ENCODE measurements around the gene PIK3CD.
"Not testable (repeated sequence)": the region's sequence is repeated elsewhere in the genome, so short reads cannot be mapped to it uniquely, and the experiment has no call there.

The PIK3CD gene

DNA sequence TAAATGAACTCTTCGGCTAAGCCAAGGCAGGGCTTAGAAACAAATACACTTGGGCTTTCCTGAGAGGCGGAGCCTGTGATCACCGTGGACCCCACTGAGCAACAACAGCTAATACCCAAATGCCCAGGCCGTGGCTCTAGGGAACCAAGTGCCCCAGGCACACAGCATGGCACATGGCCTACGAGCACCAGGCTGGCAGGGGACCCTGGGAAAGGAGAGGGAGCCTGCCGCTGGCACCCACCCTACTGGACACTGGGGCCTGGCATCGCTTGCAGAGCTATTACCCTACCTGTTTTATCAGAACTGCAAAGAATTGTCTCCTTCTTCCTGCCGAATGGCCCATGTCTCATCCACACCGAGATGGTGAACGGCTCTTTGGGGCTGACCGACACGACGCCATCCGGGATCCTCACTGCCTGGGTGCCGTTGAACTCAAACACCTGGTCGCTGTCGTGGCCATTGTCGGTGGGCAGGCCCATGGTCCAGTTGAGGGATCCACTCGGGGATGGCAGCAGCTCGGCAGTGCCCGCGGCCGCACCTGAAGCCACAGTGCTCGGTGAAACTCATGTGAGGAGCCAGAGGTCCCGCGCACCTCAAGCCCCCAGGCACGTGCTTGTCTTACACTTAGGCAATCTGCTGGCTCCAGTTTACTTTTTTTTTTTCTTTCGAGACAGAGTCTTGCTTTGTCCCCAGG is 92.7 kb downstream of the PIK3CD start:
- no peak for DNase-seq

- no peak for DNase-seq
Measured at GRCh38 chr1:9746211-9746610, 94.7 kb downstream of the PIK3CD start.

- DNase-seq = no peak
Measured at GRCh38 chr1:9746651-9747050, 95.1 kb downstream of the PIK3CD start.

DNA sequence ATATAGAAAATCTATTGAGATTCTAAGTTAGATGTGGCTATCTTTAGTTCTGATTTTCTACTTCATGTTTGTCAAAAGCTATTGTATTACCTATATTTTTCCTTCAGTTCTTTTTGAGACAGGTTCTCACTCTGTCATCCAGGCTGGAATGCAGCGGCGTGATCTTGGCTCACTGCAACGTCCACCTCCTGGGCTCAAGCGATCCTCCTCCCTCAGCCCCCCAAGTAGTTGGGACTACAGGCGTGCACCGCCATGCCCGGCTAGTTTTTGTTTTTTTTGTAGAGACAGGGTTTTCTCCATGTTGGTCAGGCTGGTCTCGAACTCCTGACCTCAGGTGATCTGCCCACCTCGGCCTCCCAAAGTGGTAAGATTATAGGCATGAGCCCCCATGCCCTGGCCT is 96.9 kb downstream of the PIK3CD start:
- DNase-seq = not testable (repeated sequence)

DNA sequence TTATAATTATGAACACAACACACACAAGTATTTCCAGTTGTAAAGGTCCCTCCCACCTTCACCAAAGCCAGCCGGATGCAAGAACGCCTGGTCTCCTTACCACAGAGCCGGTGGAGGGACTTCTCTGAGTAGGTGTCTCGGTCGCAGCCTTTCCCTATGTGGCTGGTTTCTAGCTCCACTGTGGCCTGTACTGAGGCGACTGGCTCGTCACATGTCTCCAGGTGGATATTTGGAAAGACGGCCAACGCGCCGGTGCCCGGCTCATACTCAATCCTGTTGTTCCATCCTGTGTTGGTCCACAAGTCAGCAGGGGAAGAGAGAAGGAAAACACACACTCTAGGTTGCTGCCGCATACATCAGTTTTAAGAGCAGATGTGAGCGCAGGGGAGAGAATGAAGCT is 97.8 kb downstream of the PIK3CD start:
- no peak for DNase-seq

DNA sequence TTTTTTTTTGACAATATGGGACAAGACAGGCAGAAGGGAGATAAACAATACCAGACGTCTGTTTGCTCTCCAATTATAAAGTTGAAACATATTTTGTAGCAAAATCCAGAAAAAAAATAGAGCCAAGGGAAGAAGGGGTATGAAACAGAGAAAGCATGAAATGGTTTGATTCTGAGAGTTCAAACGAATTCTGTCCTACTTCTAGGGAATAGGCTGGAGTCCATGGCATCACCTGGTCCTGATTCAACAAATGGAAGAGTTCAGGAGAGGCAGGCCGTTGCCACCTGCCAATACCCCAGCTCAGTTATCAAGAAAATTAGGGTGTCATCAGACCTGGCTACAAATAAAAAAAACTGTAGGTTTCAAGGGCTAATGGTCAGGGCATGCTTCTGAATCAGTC is 100.4 kb downstream of the PIK3CD start:
- DNase-seq = no peak

DNA sequence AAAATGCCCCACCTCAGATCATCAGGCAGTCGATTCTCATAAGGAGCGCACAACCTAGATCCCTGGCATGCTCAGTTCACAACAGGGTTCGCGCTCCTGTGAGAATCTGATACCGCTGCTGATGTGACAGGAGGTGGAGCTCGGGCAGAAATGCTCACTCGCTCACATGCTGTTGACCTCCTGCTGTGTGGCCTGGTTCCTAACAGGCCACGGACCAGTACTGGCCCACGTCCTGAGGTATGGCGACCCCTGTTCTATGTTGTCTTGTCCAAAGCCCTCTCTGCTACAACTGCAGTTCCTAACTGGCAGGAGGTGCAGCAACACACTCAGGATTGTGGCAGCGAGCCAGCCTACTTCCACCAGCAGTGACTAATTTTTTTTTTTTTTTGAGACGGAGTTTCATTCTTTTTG is 101.6 kb downstream of the PIK3CD start:
- no peak for DNase-seq

- no peak for DNase-seq
Measured at GRCh38 chr1:9755441-9755995, 104.0 kb downstream of the PIK3CD start.

DNA sequence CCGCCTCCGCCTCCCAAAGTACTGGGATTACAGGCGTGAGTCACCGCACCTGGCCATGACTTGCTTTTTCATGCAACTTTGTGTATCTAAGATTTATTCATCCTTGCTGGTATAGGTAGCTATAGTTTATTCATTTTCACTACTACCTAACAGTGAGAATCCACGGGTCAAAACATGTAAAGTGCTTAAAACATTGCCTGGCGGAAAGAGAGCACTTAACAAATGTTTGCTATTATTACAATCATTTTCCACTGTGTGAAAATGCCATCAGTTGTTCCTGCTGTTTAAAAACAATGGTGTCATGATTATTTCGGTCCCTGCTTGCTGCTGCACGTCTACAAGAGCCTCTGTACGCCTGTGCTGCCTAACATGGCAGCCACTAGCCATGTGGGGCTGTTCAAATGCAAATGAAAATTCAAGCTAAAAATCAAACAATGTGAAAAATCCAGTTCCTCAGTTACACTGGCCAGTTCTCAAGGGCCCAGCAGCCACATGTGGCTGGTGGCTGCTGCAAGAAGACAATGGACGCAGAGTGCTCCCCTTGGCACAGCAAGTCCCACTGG is 107.1 kb downstream of the PIK3CD start:
- DNase-seq = no peak

GRCh38 chr1:9759939-9760338 is 108.4 kb downstream of the PIK3CD start:
- no peak for DNase-seq

GRCh38 chr1:9760824-9761223 is 109.3 kb downstream of the PIK3CD start:
- DNase-seq = no peak

DNA sequence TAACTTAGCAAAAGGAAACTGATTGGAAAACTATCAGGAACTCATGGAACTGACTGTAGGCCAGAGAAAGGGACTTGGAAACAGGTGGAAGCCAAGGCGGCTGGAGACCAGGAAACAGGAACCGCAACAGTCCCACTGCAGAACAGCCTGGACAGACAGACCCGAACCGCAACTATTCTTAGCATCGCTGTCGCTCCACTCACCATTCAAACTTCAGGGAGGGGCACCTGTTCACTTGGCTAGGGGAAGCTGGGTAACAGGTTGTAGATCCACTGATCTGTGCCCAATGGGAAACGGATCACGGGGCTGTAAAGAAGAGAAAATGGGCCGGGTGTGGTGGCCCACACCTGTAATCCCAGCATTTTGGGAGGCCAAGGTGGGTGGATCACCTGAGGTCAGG is 110.3 kb downstream of the PIK3CD start:
- DNase-seq = no peak

DNA sequence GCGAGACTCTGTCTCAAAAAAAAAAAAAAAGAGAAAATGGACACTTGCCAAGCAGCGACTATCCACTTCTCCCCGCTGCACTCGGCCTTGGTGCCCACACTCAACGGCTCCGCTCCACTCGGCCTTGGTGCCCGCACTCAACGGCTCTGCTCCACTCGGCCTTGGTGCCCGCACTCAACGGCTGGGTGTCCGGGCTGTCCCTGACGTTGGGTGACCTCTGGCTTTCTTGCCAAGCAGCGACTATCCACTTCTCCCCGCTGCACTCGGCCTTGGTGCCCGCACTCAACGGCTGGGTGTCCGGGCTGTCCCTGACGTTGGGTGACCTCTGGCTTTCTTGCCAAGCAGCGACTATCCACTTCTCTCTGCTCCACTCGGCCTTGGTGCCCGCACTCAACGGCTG is 110.9 kb downstream of the PIK3CD start:
- not testable (repeated sequence) for DNase-seq

DNA sequence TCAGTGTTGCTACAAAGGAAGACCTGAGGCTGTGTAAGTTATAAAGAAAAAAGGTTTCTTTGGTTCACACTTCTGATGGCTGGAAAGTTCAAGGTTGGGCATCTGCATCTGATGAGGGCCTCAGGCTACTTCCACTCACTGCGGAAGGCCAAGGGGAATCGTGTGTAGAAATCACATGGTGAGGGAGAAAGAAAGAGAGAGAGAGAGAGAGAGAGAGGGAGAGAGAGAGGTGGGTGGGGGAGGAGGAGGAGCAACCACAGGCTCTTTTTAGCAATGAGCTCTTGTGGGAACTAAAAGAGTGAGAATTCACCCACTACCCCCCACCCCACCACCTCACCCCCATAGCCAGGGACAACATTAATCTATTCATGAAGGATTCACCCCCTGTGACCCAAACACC is 112.4 kb downstream of the PIK3CD start:
- DNase-seq = no peak

DNA sequence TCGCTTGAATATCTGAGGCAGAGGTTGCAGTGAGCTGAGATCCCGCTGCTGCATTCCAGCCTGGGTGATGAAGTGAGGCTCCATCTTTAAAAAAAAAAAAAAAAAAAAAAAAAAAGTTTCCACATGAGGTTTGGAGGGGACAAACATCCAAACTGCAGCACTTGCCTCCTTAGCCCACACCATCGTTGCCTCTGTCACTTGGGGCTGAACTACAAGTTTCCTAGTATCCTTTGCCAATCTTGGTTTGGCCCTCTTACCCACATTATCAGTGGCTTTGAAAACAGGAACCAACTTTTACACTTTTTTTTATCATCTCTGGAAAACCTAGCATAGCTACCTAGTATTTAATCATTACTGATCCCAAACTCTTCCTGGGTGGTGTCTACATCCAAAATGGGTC is 113.0 kb downstream of the PIK3CD start:
- no peak for DNase-seq

GRCh38 chr1:9766759-9767442 is 115.4 kb downstream of the PIK3CD start:
- DNase-seq = no peak

GRCh38 chr1:9767964-9768668 is 116.6 kb downstream of the PIK3CD start:
- DNase-seq = no peak

GRCh38 chr1:9768983-9769382 is 117.5 kb downstream of the PIK3CD start:
- no peak for DNase-seq

GRCh38 chr1:9770298-9770697 is 118.8 kb downstream of the PIK3CD start:
- no peak for DNase-seq

DNA sequence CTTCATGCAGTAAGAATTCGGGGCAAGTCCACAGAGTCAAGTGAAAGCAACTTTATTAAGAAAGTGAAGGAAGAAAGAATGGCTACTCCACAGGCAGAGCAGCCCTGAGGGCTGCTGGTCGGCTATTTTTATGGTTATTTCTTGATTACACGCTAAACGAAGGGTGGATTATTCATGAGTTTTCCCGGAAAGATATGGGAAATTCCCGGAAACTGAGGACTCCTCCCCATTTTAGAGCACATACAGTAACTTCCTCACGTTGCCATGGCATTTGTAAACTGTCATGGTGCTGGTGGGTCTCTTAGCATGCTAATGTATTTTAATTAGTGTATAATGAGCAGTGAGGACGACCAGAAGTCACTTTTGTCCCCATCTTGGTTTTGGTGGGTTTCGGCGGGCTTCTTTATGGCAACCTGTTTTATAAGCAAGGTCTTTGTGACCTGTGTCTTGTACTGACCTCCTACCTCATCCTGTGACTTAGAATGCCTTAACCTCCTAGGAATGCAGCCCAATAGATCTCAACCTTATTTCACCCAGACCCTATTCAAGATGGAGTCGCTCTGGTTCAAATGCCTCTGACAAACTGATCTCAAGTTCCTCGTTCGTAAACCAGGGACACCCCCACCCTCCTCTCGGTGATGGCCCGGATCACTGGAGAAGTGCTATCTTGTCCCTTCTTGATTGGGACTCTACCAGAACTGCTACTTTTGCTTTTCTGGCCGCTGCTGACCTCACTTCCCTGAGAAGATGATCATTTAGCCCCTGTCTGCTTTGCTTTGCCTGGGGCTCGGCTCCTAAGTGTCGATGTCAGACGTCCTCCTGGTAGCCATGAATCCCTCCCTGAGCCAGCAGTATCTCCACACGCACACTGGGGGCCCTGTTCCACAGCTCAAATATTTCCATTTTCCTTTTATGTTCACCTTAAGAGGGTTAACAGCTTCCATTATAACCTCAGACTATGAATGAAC is 123.5 kb downstream of the PIK3CD start:
- no peak for DNase-seq

DNA sequence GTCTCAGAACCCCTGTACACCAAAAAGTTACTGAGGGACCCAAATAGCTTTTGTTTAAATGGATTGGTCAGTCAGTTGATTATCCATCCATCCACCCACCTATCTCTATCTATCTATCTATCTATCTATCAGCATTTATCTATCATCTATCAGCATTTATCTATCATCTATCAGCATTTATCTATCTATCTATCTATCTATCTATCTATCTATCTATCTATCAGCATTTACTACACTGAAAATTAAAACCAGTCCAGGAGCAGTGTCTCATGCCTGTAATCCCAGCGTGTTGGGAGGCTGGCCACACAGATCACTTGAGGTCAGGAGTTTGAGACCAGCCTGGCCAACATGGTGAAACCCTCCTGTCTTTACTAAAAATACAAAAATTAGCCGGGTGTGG is 125.2 kb downstream of the PIK3CD start:
- no peak for DNase-seq

Data from NCI-H187 (cell line).